ENCODE measurements around the gene PEX14. TPM values are rescaled to one million over a fixed set of nuclear protein-coding genes. Genes with fewer than 3 reads are reported as not detected.

PEX14 gene
- total and polyA plus RNA-seq, 2 experiments from 2014 or later: 17.6 to 19.6 TPM

DNA sequence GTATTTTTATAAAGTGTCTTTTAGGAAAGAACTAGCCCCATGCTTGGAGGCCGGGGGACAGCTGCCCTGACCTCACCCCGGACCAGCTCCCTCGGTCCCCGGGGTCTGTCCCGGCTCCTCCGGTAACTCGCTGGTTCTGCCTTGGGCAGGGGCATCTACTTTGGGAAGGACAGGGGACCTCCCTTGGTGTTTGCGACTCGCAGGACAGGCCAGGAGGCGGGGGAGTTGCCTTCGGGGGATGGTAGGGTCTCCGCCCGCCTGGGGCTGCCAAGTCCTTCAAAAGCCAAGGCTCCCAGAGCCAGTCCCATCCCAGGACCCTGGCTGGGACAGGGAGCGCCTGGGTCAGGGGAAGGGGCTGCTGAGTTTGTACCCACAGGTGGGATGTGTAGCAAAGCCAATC is 157.9 kb downstream of the PEX14 start:
- peak overlapping the region; percentile 72 for H3K4me2 ChIP-seq
- 0 out of 2 replicates have a peak overlapping the region, but pooled peaks have one; percentile 13 for H3K4me3 ChIP-seq
- TF ChIP-seq, protein P1, sequence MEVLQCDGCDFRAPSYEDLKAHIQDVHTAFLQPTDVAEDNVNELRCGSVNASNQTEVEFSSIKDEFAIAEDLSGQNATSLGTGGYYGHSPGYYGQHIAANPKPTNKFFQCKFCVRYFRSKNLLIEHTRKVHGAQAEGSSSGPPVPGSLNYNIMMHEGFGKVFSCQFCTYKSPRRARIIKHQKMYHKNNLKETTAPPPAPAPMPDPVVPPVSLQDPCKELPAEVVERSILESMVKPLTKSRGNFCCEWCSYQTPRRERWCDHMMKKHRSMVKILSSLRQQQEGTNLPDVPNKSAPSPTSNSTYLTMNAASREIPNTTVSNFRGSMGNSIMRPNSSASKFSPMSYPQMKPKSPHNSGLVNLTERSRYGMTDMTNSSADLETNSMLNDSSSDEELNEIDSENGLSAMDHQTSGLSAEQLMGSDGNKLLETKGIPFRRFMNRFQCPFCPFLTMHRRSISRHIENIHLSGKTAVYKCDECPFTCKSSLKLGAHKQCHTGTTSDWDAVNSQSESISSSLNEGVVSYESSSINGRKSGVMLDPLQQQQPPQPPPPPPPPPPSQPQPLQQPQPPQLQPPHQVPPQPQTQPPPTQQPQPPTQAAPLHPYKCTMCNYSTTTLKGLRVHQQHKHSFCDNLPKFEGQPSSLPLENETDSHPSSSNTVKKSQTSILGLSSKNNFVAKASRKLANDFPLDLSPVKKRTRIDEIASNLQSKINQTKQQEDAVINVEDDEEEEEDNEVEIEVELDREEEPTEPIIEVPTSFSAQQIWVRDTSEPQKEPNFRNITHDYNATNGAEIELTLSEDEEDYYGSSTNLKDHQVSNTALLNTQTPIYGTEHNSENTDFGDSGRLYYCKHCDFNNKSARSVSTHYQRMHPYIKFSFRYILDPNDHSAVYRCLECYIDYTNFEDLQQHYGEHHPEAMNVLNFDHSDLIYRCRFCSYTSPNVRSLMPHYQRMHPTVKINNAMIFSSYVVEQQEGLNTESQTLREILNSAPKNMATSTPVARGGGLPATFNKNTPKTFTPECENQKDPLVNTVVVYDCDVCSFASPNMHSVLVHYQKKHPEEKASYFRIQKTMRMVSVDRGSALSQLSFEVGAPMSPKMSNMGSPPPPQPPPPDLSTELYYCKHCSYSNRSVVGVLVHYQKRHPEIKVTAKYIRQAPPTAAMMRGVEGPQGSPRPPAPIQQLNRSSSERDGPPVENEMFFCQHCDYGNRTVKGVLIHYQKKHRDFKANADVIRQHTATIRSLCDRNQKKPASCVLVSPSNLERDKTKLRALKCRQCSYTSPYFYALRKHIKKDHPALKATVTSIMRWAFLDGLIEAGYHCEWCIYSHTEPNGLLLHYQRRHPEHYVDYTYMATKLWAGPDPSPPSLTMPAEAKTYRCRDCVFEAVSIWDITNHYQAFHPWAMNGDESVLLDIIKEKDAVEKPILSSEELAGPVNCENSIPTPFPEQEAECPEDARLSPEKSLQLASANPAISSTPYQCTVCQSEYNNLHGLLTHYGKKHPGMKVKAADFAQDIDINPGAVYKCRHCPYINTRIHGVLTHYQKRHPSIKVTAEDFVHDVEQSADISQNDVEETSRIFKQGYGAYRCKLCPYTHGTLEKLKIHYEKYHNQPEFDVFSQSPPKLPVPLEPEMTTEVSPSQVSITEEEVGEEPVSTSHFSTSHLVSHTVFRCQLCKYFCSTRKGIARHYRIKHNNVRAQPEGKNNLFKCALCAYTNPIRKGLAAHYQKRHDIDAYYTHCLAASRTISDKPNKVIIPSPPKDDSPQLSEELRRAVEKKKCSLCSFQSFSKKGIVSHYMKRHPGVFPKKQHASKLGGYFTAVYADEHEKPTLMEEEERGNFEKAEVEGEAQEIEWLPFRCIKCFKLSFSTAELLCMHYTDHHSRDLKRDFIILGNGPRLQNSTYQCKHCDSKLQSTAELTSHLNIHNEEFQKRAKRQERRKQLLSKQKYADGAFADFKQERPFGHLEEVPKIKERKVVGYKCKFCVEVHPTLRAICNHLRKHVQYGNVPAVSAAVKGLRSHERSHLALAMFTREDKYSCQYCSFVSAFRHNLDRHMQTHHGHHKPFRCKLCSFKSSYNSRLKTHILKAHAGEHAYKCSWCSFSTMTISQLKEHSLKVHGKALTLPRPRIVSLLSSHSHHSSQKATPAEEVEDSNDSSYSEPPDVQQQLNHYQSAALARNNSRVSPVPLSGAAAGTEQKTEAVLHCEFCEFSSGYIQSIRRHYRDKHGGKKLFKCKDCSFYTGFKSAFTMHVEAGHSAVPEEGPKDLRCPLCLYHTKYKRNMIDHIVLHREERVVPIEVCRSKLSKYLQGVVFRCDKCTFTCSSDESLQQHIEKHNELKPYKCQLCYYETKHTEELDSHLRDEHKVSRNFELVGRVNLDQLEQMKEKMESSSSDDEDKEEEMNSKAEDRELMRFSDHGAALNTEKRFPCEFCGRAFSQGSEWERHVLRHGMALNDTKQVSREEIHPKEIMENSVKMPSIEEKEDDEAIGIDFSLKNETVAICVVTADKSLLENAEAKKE (CRISPR knock-in tag; IDR thresholded peaks at IDR 0.05): no peak
- TF ChIP-seq STAT1 (IDR thresholded peaks at IDR 0.05; ENCODE audit: unreplicated experiment) (no peak), ZNF331 (CRISPR knock-in tag; IDR thresholded peaks at IDR 0.05; ENCODE audit: low read depth) (no peak), CREB1 (CRISPR knock-in tag; IDR thresholded peaks at IDR 0.05; ENCODE audit: low read depth) (no peak), ZNF114 (CRISPR knock-in tag; IDR thresholded peaks at IDR 0.05) (no peak), POLR2AphosphoS5 (IDR thresholded peaks at IDR 0.05; ENCODE audit: low read depth) (no peak), NANOG (IDR thresholded peaks at IDR 0.05; ENCODE audit: borderline replicate concordance) (no peak)
- TF ChIP-seq, protein P2, sequence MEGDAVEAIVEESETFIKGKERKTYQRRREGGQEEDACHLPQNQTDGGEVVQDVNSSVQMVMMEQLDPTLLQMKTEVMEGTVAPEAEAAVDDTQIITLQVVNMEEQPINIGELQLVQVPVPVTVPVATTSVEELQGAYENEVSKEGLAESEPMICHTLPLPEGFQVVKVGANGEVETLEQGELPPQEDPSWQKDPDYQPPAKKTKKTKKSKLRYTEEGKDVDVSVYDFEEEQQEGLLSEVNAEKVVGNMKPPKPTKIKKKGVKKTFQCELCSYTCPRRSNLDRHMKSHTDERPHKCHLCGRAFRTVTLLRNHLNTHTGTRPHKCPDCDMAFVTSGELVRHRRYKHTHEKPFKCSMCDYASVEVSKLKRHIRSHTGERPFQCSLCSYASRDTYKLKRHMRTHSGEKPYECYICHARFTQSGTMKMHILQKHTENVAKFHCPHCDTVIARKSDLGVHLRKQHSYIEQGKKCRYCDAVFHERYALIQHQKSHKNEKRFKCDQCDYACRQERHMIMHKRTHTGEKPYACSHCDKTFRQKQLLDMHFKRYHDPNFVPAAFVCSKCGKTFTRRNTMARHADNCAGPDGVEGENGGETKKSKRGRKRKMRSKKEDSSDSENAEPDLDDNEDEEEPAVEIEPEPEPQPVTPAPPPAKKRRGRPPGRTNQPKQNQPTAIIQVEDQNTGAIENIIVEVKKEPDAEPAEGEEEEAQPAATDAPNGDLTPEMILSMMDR (conservative IDR thresholded peaks at IDR 0.05; ENCODE audit: low read depth in 2 of 2): no peak
- TF ChIP-seq, protein P3, sequence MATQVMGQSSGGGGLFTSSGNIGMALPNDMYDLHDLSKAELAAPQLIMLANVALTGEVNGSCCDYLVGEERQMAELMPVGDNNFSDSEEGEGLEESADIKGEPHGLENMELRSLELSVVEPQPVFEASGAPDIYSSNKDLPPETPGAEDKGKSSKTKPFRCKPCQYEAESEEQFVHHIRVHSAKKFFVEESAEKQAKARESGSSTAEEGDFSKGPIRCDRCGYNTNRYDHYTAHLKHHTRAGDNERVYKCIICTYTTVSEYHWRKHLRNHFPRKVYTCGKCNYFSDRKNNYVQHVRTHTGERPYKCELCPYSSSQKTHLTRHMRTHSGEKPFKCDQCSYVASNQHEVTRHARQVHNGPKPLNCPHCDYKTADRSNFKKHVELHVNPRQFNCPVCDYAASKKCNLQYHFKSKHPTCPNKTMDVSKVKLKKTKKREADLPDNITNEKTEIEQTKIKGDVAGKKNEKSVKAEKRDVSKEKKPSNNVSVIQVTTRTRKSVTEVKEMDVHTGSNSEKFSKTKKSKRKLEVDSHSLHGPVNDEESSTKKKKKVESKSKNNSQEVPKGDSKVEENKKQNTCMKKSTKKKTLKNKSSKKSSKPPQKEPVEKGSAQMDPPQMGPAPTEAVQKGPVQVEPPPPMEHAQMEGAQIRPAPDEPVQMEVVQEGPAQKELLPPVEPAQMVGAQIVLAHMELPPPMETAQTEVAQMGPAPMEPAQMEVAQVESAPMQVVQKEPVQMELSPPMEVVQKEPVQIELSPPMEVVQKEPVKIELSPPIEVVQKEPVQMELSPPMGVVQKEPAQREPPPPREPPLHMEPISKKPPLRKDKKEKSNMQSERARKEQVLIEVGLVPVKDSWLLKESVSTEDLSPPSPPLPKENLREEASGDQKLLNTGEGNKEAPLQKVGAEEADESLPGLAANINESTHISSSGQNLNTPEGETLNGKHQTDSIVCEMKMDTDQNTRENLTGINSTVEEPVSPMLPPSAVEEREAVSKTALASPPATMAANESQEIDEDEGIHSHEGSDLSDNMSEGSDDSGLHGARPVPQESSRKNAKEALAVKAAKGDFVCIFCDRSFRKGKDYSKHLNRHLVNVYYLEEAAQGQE (IDR thresholded peaks at IDR 0.05; ENCODE audit: unreplicated experiment): no peak
- Mint-ChIP-seq H3K4me3 (no peak overlapping the region), H3K27me3 (ENCODE audit: insufficient read depth, low read depth, poor library complexity) (peaks cover 12% of the 10 kb centered on the region), H3K27ac (no peak overlapping the region), H3K9me3 (no peaks in the 10 kb centered on the region), H3K36me3 (ENCODE audit: low read depth) (no peaks in the 10 kb centered on the region), H3K4me1 (peaks cover 32% of the 10 kb centered on the region)
- ATAC-seq: peak; percentile 20
- 0 out of 2 replicates have a peak, but pooled peaks cover 5% of the 10 kb centered on the region for H3F3A ChIP-seq (replicated peaks; ENCODE audit: low read depth)
- H3K9me2 ChIP-seq (ENCODE audit: insufficient read depth): no peaks in the 10 kb centered on the region
- no peaks in the 10 kb centered on the region for H4K20me1 ChIP-seq (replicated peaks; ENCODE audit: insufficient read depth)
- 0 out of 2 replicates have a peak overlapping the region, but pooled peaks have one; percentile 8 for H3K27ac ChIP-seq (ENCODE audit: low read depth)
- peak; percentile 44 for DNase-seq (ENCODE audit: low spot score)
- peaks cover 9% of the 10 kb centered on the region for H3K27me3 ChIP-seq (ENCODE audit: insufficient read depth)
- no peaks in the 10 kb centered on the region for H3K36me3 ChIP-seq (ENCODE audit: insufficient read depth)
- H3K4me1 ChIP-seq (ENCODE audit: insufficient read depth): peaks cover 25% of the 10 kb centered on the region
- no peaks in the 10 kb centered on the region for H3K79me2 ChIP-seq (replicated peaks; ENCODE audit: insufficient read depth)
- no peak overlapping the region for H2AFZ ChIP-seq

Measured in GM23338 (cell line).